Measurements from ENCODE around the gene ZNF627.

GRCh38 chr19:11658970-11659369, 61.7 kb downstream of the ZNF627 start:
- no peak for TF ChIP-seq CTCF (IDR thresholded peaks at IDR 0.05)
- no peak for TF ChIP-seq EP300 (IDR thresholded peaks at IDR 0.05)
- no peak for TF ChIP-seq POLR2A (IDR thresholded peaks at IDR 0.05)
